Osteocyte (in vitro differentiated cells): ENCODE data around the gene COX7A2. TPM values are rescaled to one million over a fixed set of nuclear protein-coding genes. Genes with fewer than 3 reads are reported as not detected.

ENCODE experiments used
- DNase-seq: peaks from one replicate; pipeline ENCODE4 v3.0.0; 2021; ENCODE audit warnings: mixed read lengths; ENCODE audit not compliant: unreplicated experiment; ENCODE audit errors: extremely low spot score
- H3K27ac Mint-ChIP-seq: one replicate; pipeline ENCODE4 v1.8.0; 2021; ENCODE audit warnings: mild to moderate bottlenecking, mixed read lengths; ENCODE audit not compliant: unreplicated experiment
- H3K27me3 Mint-ChIP-seq: one replicate; pipeline ENCODE4 v1.8.0; 2021; ENCODE audit warnings: mixed read lengths; ENCODE audit not compliant: unreplicated experiment
- H3K36me3 Mint-ChIP-seq: one replicate; pipeline ENCODE4 v1.8.0; 2021; ENCODE audit warnings: mixed read lengths; ENCODE audit not compliant: unreplicated experiment
- H3K4me1 Mint-ChIP-seq: one replicate; pipeline ENCODE4 v1.8.0; 2021; ENCODE audit warnings: mixed read lengths; ENCODE audit not compliant: unreplicated experiment
- H3K4me3 Mint-ChIP-seq: one replicate; pipeline ENCODE4 v1.8.0; 2021; ENCODE audit warnings: mild to moderate bottlenecking, moderate library complexity, mixed read lengths; ENCODE audit not compliant: unreplicated experiment
- H3K9me3 Mint-ChIP-seq: one replicate; pipeline ENCODE4 v1.8.0; 2021; ENCODE audit warnings: mixed read lengths; ENCODE audit not compliant: unreplicated experiment
- CTCF ChIP-seq: fragments of 200-600 bp; sonication (generic); IDR thresholded peaks from 2 replicates; pipeline ENCODE4 v1.5.0; 2021; ENCODE audit warnings: antibody characterized with exemption, mild to moderate bottlenecking, moderate library complexity
- total RNA-seq: library from RNA; stranded (reverse); gene quantifications from 2 replicates; pipeline ENCODE4 v1.2.1, GENCODE V29; 2021

Gene COX7A2
- total RNA-seq, 1 donor from 2014 or later: 253 TPM

DNA sequence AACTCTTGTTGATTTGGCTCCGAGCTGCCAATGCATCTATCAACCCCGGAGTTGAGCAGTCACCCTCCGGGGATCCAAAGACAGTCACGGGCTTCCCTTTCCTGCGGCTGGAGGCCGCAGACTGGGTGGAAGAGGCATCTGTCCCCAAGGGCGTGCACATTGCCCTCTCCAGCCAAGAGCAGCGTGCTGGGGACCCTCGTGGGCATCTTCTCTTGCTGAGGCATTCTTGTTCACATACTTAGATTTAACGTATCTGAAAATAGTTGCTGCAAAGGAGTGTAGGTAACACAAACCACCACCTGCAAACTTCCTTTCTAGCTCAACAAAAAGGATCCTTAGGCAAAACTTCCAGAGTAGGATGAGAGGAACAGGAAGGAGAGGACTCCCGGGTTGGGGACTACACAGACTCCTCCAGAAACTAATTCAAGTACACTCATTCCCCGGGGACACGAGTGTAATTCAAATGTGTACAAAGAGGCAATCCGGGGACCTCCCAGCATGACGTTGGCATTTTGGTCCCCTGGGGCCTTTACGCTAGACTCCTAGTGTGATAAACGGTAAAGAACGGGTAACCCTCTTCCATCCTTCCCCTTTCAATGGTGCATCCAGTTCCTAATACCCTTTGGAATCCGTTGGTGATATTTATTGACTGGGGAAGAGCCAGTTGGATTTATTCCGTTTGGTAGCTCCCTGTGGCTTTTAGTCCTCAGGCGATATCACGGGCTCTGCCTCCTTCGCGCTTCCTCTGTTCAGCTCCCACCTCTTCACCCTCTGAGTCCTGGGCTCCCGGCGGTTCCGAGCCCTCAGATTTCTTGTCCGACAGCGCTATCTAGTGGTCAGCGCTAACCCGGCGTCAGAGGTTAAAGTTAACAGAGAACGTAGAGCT, 35.1 kb downstream of the COX7A2 start:
- peak; percentile 96 for DNase-seq
- no peaks in the 10 kb centered on the region for H3K9me3 Mint-ChIP-seq
- peaks cover 9% of the 10 kb centered on the region for H3K36me3 Mint-ChIP-seq
- no peaks in the 10 kb centered on the region for H3K27me3 Mint-ChIP-seq
- peak overlapping the region; percentile 71 for H3K27ac Mint-ChIP-seq
- H3K4me1 Mint-ChIP-seq: peaks cover 60% of the 10 kb centered on the region
- peak overlapping the region; percentile 66 for H3K4me3 Mint-ChIP-seq
- peak; percentile 93 for TF ChIP-seq CTCF

DNA sequence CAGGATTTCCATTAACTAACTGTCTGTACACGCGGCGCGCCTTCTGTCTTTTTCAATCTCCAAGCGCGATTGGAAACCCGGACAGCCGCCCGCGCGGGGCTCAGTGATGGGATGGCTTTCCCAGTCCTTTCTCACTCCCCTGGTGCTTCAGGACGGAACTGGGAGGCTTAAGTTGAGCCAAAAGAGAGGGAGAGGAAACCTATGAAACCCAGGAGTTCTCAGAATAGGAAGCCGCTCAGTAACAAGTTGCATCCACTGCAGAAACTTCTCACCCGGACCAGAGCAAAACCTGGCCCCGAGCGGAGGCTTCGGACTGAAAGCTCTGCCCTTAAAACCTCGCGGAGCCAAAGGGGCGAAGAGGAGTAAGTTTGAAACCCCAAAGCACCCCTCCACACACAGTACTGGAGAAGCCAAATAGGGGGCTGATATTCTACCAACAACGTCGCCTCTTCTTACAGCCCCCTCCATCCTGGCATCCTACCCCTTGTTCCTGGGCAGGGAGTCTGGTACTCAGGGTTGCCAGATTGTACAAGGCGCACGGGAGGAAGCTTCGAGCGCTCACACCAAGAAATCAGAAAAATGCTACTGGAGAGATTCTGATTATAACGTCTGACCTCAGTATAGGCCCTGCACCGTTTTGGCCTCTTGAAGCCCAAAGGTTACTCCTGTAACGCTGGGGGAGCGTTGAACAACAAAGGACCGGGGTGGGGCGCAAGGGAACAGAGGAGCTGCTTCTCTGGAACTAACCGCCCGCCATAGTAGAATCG, 36.8 kb downstream of the COX7A2 start:
- Mint-ChIP-seq H3K4me3 (peak overlapping the region; percentile 100), H3K27me3 (no peaks in the 10 kb centered on the region), H3K9me3 (no peaks in the 10 kb centered on the region), H3K27ac (peak overlapping the region; percentile 98), H3K4me1 (peaks cover 56% of the 10 kb centered on the region), H3K36me3 (peaks cover 10% of the 10 kb centered on the region)
- DNase-seq: no peak
- no peak for TF ChIP-seq CTCF

DNA sequence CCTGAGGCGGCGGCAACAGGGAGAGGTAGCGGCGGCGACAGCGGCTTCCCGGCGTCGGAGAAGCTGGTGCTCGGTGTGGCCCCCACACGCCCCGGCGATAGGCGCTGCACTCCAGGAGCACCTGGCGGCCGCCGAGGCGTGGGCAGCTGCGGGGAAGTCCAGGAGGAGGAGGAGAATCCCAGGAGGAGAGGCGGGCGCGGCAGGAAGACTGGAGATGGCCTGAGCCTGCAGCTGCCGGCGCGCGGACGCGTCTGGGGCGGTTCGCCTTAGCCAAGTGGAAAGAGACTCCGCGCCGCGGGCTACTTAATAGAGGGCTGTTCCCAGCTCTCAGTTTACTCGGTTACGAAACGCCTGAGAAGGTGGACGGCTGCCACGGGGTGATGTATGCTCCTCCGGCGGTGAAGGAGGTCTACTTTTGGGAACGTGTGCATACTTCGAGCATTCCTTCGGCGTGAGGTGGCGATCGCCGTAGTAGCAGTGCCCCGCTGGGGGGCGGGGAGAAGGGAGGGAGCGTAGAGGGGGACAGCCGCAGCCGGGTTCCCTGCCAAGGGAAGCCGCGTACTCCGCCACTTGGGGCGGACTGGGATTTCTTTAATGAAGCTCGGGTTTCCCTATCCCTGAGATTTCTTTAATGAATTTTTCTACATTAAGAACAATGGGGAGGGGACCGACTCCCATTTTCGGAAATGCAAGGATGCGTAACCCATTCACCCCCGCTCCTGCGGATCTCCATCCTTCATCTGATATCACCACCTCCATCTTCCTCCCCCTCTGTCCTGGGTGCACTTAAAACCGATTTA, 37.6 kb downstream of the COX7A2 start, which contains the start of gene COL12A1:
Gene COL12A1, minus strand, starts transcription at position 278 of the 800 bp plus-strand sequence. CDS start 3,261 bp downstream, outside the sequence.
- TF ChIP-seq CTCF: peak; percentile 29
- DNase-seq: peak; percentile 97
- Mint-ChIP-seq H3K36me3 (peaks cover 18% of the 10 kb centered on the region), H3K4me3 (peak within 1 kb of the TSS; percentile 100), H3K27me3 (no peaks in the 10 kb centered on the region), H3K27ac (peak within 1 kb of the TSS; percentile 98), H3K9me3 (no peaks in the 10 kb centered on the region), H3K4me1 (peaks cover 57% of the 10 kb centered on the region)

DNA sequence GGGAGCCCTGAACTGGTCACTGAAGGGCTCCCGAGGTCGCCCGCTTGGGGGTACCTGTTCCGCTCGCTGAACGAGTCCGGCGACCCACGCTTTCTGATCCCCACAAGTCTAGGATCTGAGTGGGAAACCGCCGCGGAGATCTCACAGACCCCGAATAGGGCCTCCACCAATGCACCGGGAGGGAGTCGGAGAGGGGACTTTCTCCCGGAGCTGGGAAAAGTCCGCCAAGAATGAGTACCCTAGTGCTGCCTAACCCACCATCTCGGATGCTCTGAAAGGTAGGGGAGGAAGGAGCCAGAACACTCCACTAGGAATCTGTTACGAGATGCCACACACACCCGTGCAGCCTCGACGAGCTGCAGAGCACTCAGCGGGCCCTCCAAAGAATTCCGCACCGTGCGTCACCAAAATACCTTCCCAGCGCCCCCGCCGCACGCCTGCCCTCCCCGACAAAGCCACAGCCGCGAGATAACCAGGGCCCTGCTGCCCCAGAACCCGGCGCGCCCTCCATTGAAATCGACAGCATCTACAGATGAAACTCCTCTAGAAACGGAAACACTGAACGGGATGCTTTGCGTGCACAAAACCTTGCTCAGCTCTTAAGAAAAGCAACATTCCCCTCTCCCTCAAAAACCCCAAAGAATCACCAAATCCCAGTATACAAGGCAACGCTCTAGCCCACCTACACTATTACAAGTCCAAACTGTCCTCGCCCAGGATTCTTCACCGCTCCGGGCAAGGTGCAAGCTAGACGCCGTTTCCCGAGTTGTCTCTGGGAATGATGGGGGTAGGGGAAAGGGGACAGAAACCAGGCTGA, 38.4 kb downstream of the COX7A2 start:
- Mint-ChIP-seq H3K27me3 (no peaks in the 10 kb centered on the region), H3K9me3 (no peaks in the 10 kb centered on the region), H3K4me3 (peak overlapping the region; percentile 100), H3K36me3 (peaks cover 19% of the 10 kb centered on the region), H3K27ac (peak overlapping the region; percentile 98), H3K4me1 (peaks cover 56% of the 10 kb centered on the region)
- TF ChIP-seq CTCF: no peak
- no peak for DNase-seq
